GDM1 (cell line): Measurements from ENCODE around the gene VWA5A.
"Not testable (repeated sequence)": the region's sequence is repeated elsewhere in the genome, so short reads cannot be mapped to it uniquely, and the experiment has no call there.

Source experiments
- DNase-seq: peaks from one replicate; lab custom pipeline; 2025; lab: John Stamatoyannopoulos, UW

Gene VWA5A

DNA sequence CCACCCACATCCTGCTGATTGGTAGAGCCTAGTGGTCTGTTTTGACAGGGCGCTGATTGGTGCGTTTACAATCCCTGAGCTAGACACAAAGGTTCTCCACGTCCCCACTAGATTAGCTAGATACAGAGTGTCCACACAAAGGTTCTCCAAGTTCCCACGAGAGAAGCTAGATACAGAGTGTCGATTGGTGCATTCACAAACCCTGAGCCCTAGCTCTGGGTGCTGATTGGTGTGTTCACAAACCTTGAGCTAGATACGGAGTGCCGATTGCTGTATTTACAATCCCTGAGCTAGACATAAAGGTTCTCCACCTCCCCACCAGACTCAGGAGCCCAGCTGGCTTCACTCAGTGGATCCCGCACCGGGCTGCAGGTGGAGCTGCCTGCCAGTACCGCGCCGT lies 55.1 kb downstream of the VWA5A start:
- not testable (repeated sequence) for DNase-seq

- DNase-seq = no peak
Measured at GRCh38 chr11:124170801-124171586, 55.7 kb downstream of the VWA5A start.

DNA sequence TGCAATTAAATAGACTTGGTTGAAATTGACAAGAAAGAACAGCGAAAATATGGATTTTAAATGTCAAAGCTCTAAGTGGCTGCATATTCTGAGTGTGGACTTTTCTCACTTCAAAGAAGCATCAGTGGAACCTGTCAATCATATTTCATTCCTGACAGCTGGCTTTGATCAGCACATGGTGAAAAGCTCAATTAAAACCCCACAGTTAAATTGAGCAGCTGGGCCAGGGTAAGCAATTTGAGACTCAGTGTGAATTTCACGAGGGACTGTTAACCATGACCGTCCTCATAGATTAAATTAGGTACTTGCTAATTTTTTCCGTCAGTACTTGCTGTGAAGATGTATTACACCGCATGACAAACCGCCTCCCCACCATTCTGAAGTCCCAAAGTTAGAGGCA lies 56.9 kb downstream of the VWA5A start:
- no peak for DNase-seq

DNA sequence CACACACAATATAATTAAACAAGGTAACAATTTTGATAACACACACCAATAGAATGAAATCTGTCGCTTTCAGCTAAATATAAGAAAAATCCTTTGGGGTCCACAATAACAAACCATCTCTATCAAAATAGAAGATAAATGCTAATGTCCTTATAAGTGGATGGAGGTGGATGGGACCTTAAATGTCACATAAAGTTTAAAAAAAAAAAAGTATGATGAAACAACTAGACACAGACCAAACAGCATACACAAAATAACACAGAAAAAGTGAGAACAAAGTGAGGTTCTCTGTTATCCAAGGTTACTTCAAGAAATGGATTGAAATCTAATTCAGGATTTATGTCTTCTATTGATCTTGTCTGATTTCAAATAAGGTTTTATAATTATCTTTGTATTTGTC lies 57.3 kb downstream of the VWA5A start:
- DNase-seq = no peak

- DNase-seq = no peak
Measured at GRCh38 chr11:124174001-124174583, 58.8 kb downstream of the VWA5A start.

DNA sequence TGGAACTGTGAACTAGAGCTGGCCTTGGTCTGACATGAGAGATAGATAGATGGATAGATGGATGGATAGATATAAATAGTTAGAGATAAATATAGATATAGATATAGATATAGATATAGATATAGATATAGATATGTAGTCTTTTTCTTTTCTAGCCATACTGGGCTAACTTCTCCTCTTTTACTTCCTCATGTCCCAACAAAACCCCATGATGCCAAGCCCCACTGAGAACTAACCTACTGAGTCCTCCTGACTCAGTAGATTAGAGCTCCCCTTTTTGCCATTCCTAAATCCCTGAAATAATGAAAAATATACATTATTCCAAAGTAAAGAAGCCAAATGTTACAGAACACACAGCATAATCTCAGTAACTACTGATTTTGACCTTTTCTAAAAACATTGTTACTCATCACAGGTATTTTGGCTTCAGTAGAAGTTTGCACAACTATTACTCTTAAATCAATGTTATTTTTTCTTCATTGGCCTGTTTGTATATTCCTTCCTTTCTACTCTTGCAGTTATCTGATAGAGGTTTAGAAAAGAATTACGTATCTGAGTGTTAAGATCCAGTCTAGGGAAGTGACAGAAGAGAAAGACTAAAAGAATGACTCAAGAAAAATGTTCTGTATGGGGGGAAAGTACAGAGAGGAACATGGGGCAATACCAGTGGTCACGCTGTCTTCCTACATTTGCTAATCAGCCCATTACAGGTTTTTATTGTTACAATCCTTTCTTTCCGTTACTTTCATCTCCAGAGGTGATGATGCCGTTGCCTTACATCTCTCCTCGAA lies 61.9 kb downstream of the VWA5A start:
- DNase-seq = no peak

GRCh38 chr11:124179310-124179709 lies 64.1 kb downstream of the VWA5A start:
- no peak for DNase-seq

DNA sequence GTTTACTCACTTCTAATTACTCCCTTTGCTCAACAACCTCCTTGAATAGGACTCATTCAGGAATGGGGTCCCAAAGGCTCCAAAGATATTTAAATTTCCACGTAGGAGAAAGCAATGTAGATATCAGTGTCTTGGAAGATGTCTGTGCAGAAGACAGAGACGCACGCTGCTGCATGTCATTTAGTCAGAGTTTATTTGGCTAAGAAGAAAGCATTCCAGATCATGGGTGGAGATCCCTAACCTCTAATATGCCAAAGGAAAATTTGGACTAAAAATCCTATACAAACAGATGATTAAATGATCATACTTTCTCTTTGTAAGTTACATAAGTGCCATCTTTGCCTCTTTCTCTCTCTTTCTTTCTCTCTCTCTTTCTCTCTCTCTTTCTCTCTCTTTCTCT lies 67.8 kb downstream of the VWA5A start, which contains the start of gene OR10D3:
OR10D3 (plus strand) TSS at position 278 of the 400 bp plus-strand sequence. CDS start 1,925 bp downstream, outside the sequence.
- DNase-seq = no peak

DNA sequence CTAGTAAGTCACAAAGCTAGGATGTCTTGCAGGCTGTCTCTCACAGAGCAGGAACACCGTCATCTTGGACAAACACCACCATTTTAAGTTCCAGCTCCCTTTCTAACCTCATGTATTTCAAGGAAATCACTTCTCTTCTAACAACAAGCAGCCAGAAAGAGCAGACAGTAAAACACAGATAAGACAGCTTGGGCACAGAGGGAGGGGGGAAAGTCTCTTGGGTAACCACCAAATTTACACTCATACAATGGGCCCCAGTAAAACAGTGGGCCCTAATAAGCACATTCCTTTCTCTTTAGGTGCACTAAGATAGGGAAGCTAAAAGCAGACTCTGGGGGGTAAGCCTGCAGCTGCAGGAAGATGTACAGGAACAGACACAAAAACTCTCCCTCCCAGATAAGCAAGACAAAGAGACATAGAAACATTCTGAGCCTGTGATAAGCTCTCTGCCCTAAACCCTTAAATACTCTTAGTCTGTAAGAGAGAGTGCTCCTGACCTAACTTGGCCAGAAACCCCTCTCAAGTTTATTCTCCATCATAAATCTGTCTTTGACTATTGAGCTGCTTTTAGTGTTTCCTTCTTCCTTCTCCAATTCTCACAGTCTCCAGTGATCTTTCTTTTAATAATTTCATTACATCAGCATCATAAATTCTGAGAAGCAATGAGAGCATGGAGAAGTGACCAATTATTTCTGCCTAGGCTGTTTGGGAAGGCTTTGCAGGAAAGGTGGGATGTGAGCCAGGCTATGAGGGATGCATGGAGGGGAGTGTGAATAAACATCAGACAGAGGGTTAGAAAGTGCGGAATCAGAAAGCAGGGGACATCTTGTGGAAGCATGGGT lies 75.3 kb downstream of the VWA5A start:
- no peak for DNase-seq

GRCh38 chr11:124193221-124194010 lies 78.2 kb downstream of the VWA5A start:
- no peak for DNase-seq

- DNase-seq = no peak
Measured at GRCh38 chr11:124194293-124195188, 79.3 kb downstream of the VWA5A start.

GRCh38 chr11:124195189-124195734 lies 80.0 kb downstream of the VWA5A start:
- DNase-seq = peak; percentile 25
